Neuronal stem cell (in vitro differentiated cells): ENCODE measurements around the gene CMTR1.
"Not testable (repeated sequence)": the region's sequence is repeated elsewhere in the genome, so short reads cannot be mapped to it uniquely, and the experiment has no call there.

Source experiments
- DNase-seq: peaks from one replicate; pipeline ENCODE4 v3.0.0-alpha.2; 2013; ENCODE audit warnings: low spot score
- H2AFZ ChIP-seq: one replicate; pipeline ENCODE4 v1.6.1; 2013; ENCODE audit warnings: mild to moderate bottlenecking, low read length, inconsistent platforms
- H2AK5ac ChIP-seq: 2 replicates; pipeline ENCODE4 v1.6.1; 2013; ENCODE audit warnings: low read depth, mild to moderate bottlenecking, inconsistent platforms, low read length, moderate library complexity, mixed read lengths
- H2BK120ac ChIP-seq: 2 replicates; pipeline ENCODE4 v1.6.1; 2013; ENCODE audit warnings: low read depth, mild to moderate bottlenecking, inconsistent platforms, low read length, moderate library complexity, mixed read lengths
- H2BK12ac ChIP-seq: one replicate; pipeline ENCODE4 v1.6.1; 2013; ENCODE audit warnings: low read length, inconsistent platforms
- H2BK15ac ChIP-seq: 2 replicates; pipeline ENCODE4 v1.6.1; 2013; ENCODE audit warnings: mild to moderate bottlenecking, low read length, inconsistent platforms, mixed read lengths
- H2BK5ac ChIP-seq: one replicate; pipeline ENCODE4 v1.6.1; 2013; ENCODE audit warnings: inconsistent platforms, mild to moderate bottlenecking, low read length, moderate library complexity
- H3K14ac ChIP-seq: one replicate; pipeline ENCODE4 v1.6.1; 2013; ENCODE audit warnings: low read length, inconsistent platforms
- H3K18ac ChIP-seq: 2 replicates; pipeline ENCODE4 v1.6.1; 2013; ENCODE audit warnings: low read length, inconsistent platforms
- H3K23ac ChIP-seq: 2 replicates; pipeline ENCODE4 v1.6.1; 2013; ENCODE audit warnings: low read depth, mild to moderate bottlenecking, mixed read lengths, low read length, inconsistent platforms; ENCODE audit not compliant: poor library complexity
- H3K27ac ChIP-seq: replicated peaks from 3 replicates; pipeline ENCODE4 v1.5.1; 2013; ENCODE audit warnings: low read length, inconsistent platforms
- H3K27me3 ChIP-seq, 3 experiments: 2 replicates each; pipeline ENCODE4 v1.6.1; 2013; ENCODE audit warnings: low read length in 3 of 3, mild to moderate bottlenecking in 2 of 3, inconsistent platforms in 1 of 3, low read depth in 1 of 3, mixed read lengths in 1 of 3, moderate library complexity in 1 of 3; ENCODE audit not compliant: control insufficient read depth in 3 of 3, insufficient read depth in 3 of 3
- H3K36me3 ChIP-seq, 2 donors: replicated peaks in 1 of 2; 2 replicates each; pipeline ENCODE4 v1.6.1; 2013; ENCODE audit warnings: low read length in 2 of 2; ENCODE audit not compliant: control insufficient read depth in 2 of 2, insufficient read depth in 2 of 2
- H3K4ac ChIP-seq: 2 replicates; pipeline ENCODE4 v1.6.1; 2013; ENCODE audit warnings: inconsistent platforms, mild to moderate bottlenecking, low read length, moderate library complexity
- H3K4me1 ChIP-seq, 2 donors: 1 replicate in 1 of 2; 2 replicates in 1 of 2; pipeline ENCODE4 v1.6.1; 2013; ENCODE audit warnings: low read length in 2 of 2, low read depth in 1 of 2; ENCODE audit not compliant: control insufficient read depth in 2 of 2, insufficient read depth in 1 of 2
- H3K4me2 ChIP-seq: one replicate; pipeline ENCODE4 v1.6.1; 2013; ENCODE audit warnings: mild to moderate bottlenecking, low read length, inconsistent platforms; ENCODE audit not compliant: insufficient read depth, poor library complexity, severe bottlenecking
- H3K4me3 ChIP-seq, 2 donors: 2 replicates each; pipeline ENCODE4 v1.5.1; 2013; ENCODE audit warnings: low read length in 2 of 2, mild to moderate bottlenecking in 2 of 2, inconsistent platforms in 1 of 2, moderate library complexity in 1 of 2
- H3K79me1 ChIP-seq: one replicate; pipeline ENCODE4 v1.6.1; 2013; ENCODE audit warnings: low read depth, mild to moderate bottlenecking, inconsistent platforms, low read length, moderate library complexity
- H3K9ac ChIP-seq: one replicate; pipeline ENCODE4 v1.6.1; 2013; ENCODE audit warnings: mild to moderate bottlenecking, low read depth, low read length, inconsistent platforms; ENCODE audit not compliant: poor library complexity
- H3K9me3 ChIP-seq, 2 donors: replicated peaks in 1 of 2; 2 replicates each; pipeline versions ENCODE3 to v1.6.1; 2013; ENCODE audit warnings: low read length in 2 of 2, mild to moderate bottlenecking in 2 of 2, inconsistent platforms in 1 of 2, low read depth in 1 of 2, mixed read lengths in 1 of 2, moderate library complexity in 1 of 2; ENCODE audit not compliant: control insufficient read depth in 2 of 2, insufficient read depth in 1 of 2
- H4K8ac ChIP-seq: one replicate; pipeline ENCODE4 v1.6.1; 2013; ENCODE audit warnings: low read depth, mild to moderate bottlenecking, inconsistent platforms, low read length, moderate library complexity
- H4K91ac ChIP-seq: one replicate; pipeline ENCODE4 v1.6.1; 2013; ENCODE audit warnings: low read length, low read depth, mild to moderate bottlenecking, inconsistent platforms; ENCODE audit not compliant: poor library complexity
- WGBS, 2 donors: extraction: QIAGEN DNeasy Blood & Tissue Kit; methylation state at CpG; one replicate each; pipeline ENCODE4 v1.1.7; 2013; ENCODE audit warnings: missing lambda C conversion rate in 2 of 2, mixed read lengths in 1 of 2; ENCODE audit not compliant: insufficient read length in 2 of 2, insufficient replicate concordance in 1 of 2; ENCODE audit errors: extremely low coverage in 2 of 2; 5-methylcytosine and 5-hydroxymethylcytosine counted together

Gene CMTR1

GRCh38 chr6:37441651-37442050 lies 8.6 kb downstream of the CMTR1 start:
- no peak overlapping the region for H3K14ac ChIP-seq
- H4K8ac ChIP-seq = no peak overlapping the region
- H2AFZ ChIP-seq = no peak overlapping the region
- no peak overlapping the region for H3K27ac ChIP-seq
- no peaks in the 10 kb centered on the region for H3K9me3 ChIP-seq
- H2BK12ac ChIP-seq = no peak overlapping the region
- no peak overlapping the region for H3K9ac ChIP-seq
- H3K4me2 ChIP-seq = no peak overlapping the region
- H3K27me3 ChIP-seq = no peaks in the 10 kb centered on the region
- H2BK120ac ChIP-seq = no peak overlapping the region
- H2BK15ac ChIP-seq = no peak overlapping the region
- no peak overlapping the region for H3K4me3 ChIP-seq
- no peak overlapping the region for H2BK5ac ChIP-seq
- no peak overlapping the region for H4K91ac ChIP-seq
- H2AK5ac ChIP-seq = no peak overlapping the region
- no peak overlapping the region for H3K18ac ChIP-seq
- H3K36me3 ChIP-seq = peaks cover 6 to 69% of the 10 kb centered on the region in 2 donors
- DNase-seq = no peak
- WGBS, 2 donors = no CpG with 5 or more reads among the region's 6 CpGs
- no peak overlapping the region for H3K4ac ChIP-seq
- no peaks in the 10 kb centered on the region for H3K79me1 ChIP-seq
- no peak overlapping the region for H3K23ac ChIP-seq
- no peaks in the 10 kb centered on the region for H3K4me1 ChIP-seq

- H3K9me3 ChIP-seq = peaks cover 0 to 2% of the 10 kb centered on the region in 2 donors
- no peak overlapping the region for H2BK5ac ChIP-seq
- WGBS, 2 donors = no CpG with 5 or more reads among the region's 4 CpGs
- H4K8ac ChIP-seq = no peak overlapping the region
- H2BK12ac ChIP-seq = no peak overlapping the region
- no peak overlapping the region for H3K18ac ChIP-seq
- no peak overlapping the region for H3K27ac ChIP-seq
- no peak for DNase-seq
- no peaks in the 10 kb centered on the region for H3K79me1 ChIP-seq
- H3K27me3 ChIP-seq = no peaks in the 10 kb centered on the region
- no peak overlapping the region for H3K4me2 ChIP-seq
- H3K4me3 ChIP-seq = no peak overlapping the region
- no peak overlapping the region for H3K9ac ChIP-seq
- no peak overlapping the region for H2BK120ac ChIP-seq
- H3K36me3 ChIP-seq = peaks cover 5 to 73% of the 10 kb centered on the region in 2 donors
- no peak overlapping the region for H4K91ac ChIP-seq
- H2AK5ac ChIP-seq = no peak overlapping the region
- H2AFZ ChIP-seq = no peak overlapping the region
- H3K4me1 ChIP-seq = no peaks in the 10 kb centered on the region
- H2BK15ac ChIP-seq = no peak overlapping the region
- no peak overlapping the region for H3K4ac ChIP-seq
- H3K14ac ChIP-seq = no peak overlapping the region
- no peak overlapping the region for H3K23ac ChIP-seq
These were observed 9.6 kb downstream of the CMTR1 start for GRCh38 chr6:37442416-37443215.

GRCh38 chr6:37443216-37443542 lies 10.2 kb downstream of the CMTR1 start:
- not testable (repeated sequence) for H2BK15ac ChIP-seq, H3K4ac ChIP-seq, DNase-seq, H3K23ac ChIP-seq, H4K8ac ChIP-seq, H3K27me3 ChIP-seq, H3K9ac ChIP-seq, H3K4me1 ChIP-seq, H3K4me2 ChIP-seq, H2AFZ ChIP-seq, H2AK5ac ChIP-seq, H3K18ac ChIP-seq, H2BK12ac ChIP-seq, H2BK120ac ChIP-seq, H3K4me3 ChIP-seq, H4K91ac ChIP-seq, H3K79me1 ChIP-seq, H2BK5ac ChIP-seq, H3K27ac ChIP-seq, H3K9me3 ChIP-seq, H3K14ac ChIP-seq
- H3K36me3 ChIP-seq = peaks cover 5 to 71% of the 10 kb centered on the region in 2 donors
- WGBS, 2 donors = no CpG with 5 or more reads among the region's 5 CpGs

GRCh38 chr6:37449984-37450383 lies 17.0 kb downstream of the CMTR1 start:
- Histone ChIP-seq H3K4me1 (no peaks in the 10 kb centered on the region), H3K79me1 (no peaks in the 10 kb centered on the region), H3K18ac (no peak overlapping the region), H3K9me3 (peaks cover 0 to 2% of the 10 kb centered on the region in 2 donors), H3K4me3 (no peak overlapping the region), H3K27me3 (no peaks in the 10 kb centered on the region), H2BK120ac (no peak overlapping the region), H3K36me3 (peaks cover 21 to 95% of the 10 kb centered on the region in 2 donors), H3K4me2 (no peak overlapping the region), H3K23ac (no peak overlapping the region), H4K91ac (no peak overlapping the region), H3K27ac (no peak overlapping the region), H4K8ac (no peak overlapping the region), H2BK12ac (no peak overlapping the region), H3K4ac (no peak overlapping the region), H3K9ac (no peak overlapping the region), H2BK5ac (no peak overlapping the region), H2AK5ac (no peak overlapping the region), H3K14ac (no peak overlapping the region), H2BK15ac (no peak overlapping the region), H2AFZ (no peak overlapping the region)
- WGBS, 2 donors = no CpG with 5 or more reads among the region's 4 CpGs
- no peak for DNase-seq
